ENCODE results near the gene NEDD1. TPM values are rescaled to one million over a fixed set of nuclear protein-coding genes. Genes with fewer than 3 reads are reported as not detected.
A peak's percentile ranks its signal among the peaks of the same experiment; 100 is the strongest.

The NEDD1 gene
- total RNA-seq, 1 experiment from 2014 or later: 143 TPM

DNA sequence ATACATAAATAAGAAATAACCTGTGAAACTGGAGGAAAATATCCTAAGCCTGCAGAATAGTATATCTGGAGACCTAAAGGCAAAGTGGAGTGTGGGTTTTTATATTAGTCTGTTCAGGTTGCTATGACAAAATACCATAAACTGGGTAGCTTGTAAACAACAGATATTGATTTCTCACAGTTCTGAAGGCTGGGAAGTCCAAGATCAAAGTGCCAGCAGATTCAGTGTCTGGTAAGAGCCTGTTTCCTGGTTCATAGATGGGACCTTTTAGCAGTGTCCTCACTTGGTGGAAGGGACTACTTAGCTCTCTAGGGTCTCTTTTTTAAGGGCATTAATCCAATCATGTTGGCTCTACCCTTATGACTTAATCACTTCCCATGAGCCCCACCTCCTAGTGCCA is 25.4 kb upstream of the NEDD1 start:
- DNase-seq (ENCODE audit: low read depth in 1 of 2, low spot score in 2 of 2): no peak
- H3K4me1 ChIP-seq (replicated peaks): peaks cover 74% of the 10 kb centered on the region
- peak overlapping the region; percentile 91; the same call in 1 of the 2 replicates for H3K27ac ChIP-seq
- H3K36me3 ChIP-seq: no peaks in the 10 kb centered on the region
- no peak overlapping the region for H3K4me3 ChIP-seq
- H3K27me3 ChIP-seq (replicated peaks): no peaks in the 10 kb centered on the region
- H3K9me3 ChIP-seq (replicated peaks): no peaks in the 10 kb centered on the region

- H3K27me3 ChIP-seq (replicated peaks): no peaks in the 10 kb centered on the region
- H3K27ac ChIP-seq: peak overlapping the region; percentile 56
- no peak overlapping the region for H3K4me3 ChIP-seq
- no peaks in the 10 kb centered on the region for H3K9me3 ChIP-seq (replicated peaks)
- H3K36me3 ChIP-seq: no peaks in the 10 kb centered on the region
- peak; percentile 30 to 48 for DNase-seq (ENCODE audit: low read depth in 1 of 2, low spot score in 2 of 2)
- H3K4me1 ChIP-seq (replicated peaks): peaks cover 78% of the 10 kb centered on the region
Observed at GRCh38 chr12:96882862-96883261, 24.2 kb upstream of the NEDD1 start.

DNA sequence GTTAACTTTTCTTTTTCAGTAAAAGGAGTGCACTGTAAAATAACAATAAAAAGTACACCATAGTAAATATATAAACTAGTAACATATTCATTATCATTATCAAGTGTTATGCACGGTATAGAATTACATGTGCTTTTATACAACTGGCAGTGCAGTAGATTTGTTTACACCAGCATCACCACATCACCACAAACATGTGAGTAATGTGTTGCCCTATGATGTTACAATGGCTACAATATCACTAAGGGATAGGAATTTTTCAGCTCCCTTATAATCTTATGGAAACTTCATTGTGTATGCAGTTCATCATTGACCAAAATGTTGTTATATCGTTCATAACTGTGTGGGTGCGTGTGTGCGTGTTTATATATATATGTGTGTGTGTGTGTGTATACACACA is 23.5 kb upstream of the NEDD1 start:
- no peaks in the 10 kb centered on the region for H3K27me3 ChIP-seq (replicated peaks)
- DNase-seq (ENCODE audit: low read depth in 1 of 2, low spot score in 2 of 2): peak in 1 of 2 experiments; percentile 60
- peak overlapping the region; percentile 56 for H3K27ac ChIP-seq
- H3K9me3 ChIP-seq (replicated peaks): no peaks in the 10 kb centered on the region
- H3K4me3 ChIP-seq: no peak overlapping the region
- peaks cover 75% of the 10 kb centered on the region for H3K4me1 ChIP-seq (replicated peaks)
- no peaks in the 10 kb centered on the region for H3K36me3 ChIP-seq

- H3K9me3 ChIP-seq (replicated peaks): no peaks in the 10 kb centered on the region
- DNase-seq (ENCODE audit: low read depth in 1 of 2, low spot score in 2 of 2): peak; percentile 86 to 93
Observed at GRCh38 chr12:96886998-96887677, 19.9 kb upstream of the NEDD1 start.

DNA sequence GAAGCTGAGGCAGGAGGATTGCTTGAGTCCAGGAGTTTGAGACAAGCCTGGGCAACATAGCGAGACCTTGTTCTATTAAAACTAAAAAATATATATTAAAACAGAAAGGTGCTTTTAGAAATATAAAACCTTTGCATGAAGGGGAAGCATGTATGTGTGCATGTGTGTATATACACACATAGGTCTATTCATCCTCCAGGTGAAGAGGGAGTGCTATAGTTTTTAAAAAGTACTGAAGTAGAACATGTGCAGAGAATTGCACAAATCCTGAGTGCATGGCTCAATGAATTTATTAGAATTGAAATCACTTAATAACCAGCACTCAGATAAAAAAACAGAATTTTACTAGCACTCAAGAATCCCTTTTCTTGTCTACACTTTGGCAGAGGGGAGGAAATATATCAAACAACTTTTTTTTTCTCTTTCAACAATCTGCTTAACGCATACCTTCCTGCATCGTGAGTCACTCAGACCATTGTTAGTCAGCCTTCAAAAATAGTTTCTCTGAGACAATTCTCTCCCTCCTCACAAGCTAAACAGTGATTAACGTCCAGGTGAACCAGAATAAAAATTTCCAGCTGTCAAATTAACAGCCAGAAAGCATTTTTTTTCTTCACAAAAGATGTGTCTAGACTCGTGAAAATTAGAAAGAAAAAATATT is 17.7 kb upstream of the NEDD1 start:
- peak in 1 of 2 experiments; percentile 65 for DNase-seq (ENCODE audit: low read depth in 1 of 2, low spot score in 2 of 2)
- H3K36me3 ChIP-seq: no peaks in the 10 kb centered on the region

More at GRCh38 chr12:96886998-96887677, 19.9 kb upstream of the NEDD1 start:
- Histone ChIP-seq H3K4me1 (replicated peaks) (peaks cover 68% of the 10 kb centered on the region), H3K27me3 (replicated peaks) (no peaks in the 10 kb centered on the region), H3K36me3 (no peaks in the 10 kb centered on the region), H3K4me3 (no peak overlapping the region), H3K27ac (peak overlapping the region; percentile 44)

DNA sequence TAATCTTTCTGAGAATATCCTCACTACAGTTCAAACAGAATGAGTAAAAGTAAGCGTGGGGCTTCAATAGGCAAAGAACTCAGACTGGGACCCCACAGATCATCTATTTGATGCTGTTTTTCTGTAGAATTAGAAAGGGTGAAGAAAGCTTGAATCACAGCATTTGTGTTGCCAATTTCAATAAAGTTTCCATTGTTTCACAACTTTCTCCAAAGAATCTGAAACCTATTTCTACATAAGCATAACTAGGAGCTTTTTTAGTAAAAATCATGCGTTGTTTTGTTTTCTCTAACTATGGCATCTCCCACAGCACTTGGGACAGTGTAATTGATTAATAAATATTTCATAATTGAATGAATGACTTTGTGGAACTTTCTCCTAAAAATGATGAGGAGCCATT is 16.7 kb upstream of the NEDD1 start:
- no peaks in the 10 kb centered on the region for H3K36me3 ChIP-seq
- no peaks in the 10 kb centered on the region for H3K27me3 ChIP-seq (replicated peaks)
- H3K4me1 ChIP-seq (replicated peaks): peaks cover 47% of the 10 kb centered on the region
- H3K4me3 ChIP-seq: no peak overlapping the region
- H3K27ac ChIP-seq: peak overlapping the region; percentile 40
- DNase-seq (ENCODE audit: low read depth in 1 of 2, low spot score in 2 of 2): no peak
- no peaks in the 10 kb centered on the region for H3K9me3 ChIP-seq (replicated peaks)

More for the DNA sequence above, 17.7 kb upstream of the NEDD1 start:
- no peak overlapping the region for H3K4me3 ChIP-seq
- no peaks in the 10 kb centered on the region for H3K27me3 ChIP-seq (replicated peaks)
- H3K27ac ChIP-seq: peak overlapping the region; percentile 40
- H3K4me1 ChIP-seq (replicated peaks): peaks cover 48% of the 10 kb centered on the region
- no peaks in the 10 kb centered on the region for H3K9me3 ChIP-seq (replicated peaks)

DNA sequence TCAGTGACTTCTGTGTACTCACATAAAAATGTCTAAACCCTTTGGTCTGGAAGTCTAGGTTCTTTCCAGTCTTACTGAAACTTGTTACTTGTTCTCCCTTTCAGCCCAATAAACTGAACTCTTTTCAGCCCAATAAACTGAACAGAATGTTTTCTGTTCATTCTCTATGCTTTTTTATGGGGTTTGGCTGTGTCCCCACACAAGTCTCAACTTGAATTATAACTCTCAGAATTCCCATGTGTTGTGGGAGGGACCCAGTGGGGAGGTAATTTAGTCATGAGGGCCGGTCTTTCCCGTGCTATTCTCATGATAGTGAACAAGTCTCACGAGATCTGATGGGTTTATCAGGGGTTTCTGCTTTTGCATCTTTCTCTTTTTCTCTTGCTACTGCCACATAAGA is 15.0 kb upstream of the NEDD1 start:
- H3K27me3 ChIP-seq (replicated peaks): no peaks in the 10 kb centered on the region
- no peak overlapping the region for H3K4me3 ChIP-seq
- H3K36me3 ChIP-seq: no peaks in the 10 kb centered on the region
- DNase-seq (ENCODE audit: low read depth in 1 of 2, low spot score in 2 of 2): no peak
- H3K4me1 ChIP-seq (replicated peaks): peaks cover 34% of the 10 kb centered on the region
- no peaks in the 10 kb centered on the region for H3K9me3 ChIP-seq (replicated peaks)
- no peak overlapping the region for H3K27ac ChIP-seq

DNA sequence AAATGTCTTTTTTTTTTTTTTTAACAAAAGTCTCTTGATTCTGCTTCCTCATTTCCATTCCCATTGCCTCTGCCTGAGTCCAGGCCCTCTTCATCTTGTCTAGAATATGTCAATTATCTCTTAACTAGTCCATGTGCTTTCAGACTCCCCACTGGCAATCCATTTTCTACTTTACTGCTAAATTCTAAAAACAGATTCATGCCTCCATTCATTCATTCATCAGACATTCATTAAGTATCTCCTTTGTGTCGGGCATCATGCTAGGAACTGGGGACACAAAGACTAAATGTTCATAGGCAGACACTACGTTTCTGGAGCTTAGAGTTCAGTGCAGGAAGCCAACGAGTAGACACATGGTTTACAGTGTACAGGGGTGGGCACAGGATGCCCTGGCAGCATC is 9.6 kb upstream of the NEDD1 start:
- Histone ChIP-seq H3K27ac (no peak overlapping the region), H3K27me3 (replicated peaks) (no peaks in the 10 kb centered on the region), H3K36me3 (no peaks in the 10 kb centered on the region), H3K4me1 (replicated peaks) (no peaks in the 10 kb centered on the region), H3K9me3 (replicated peaks) (no peaks in the 10 kb centered on the region), H3K4me3 (no peak overlapping the region)
- DNase-seq (ENCODE audit: low read depth in 1 of 2, low spot score in 2 of 2): no peak

DNA sequence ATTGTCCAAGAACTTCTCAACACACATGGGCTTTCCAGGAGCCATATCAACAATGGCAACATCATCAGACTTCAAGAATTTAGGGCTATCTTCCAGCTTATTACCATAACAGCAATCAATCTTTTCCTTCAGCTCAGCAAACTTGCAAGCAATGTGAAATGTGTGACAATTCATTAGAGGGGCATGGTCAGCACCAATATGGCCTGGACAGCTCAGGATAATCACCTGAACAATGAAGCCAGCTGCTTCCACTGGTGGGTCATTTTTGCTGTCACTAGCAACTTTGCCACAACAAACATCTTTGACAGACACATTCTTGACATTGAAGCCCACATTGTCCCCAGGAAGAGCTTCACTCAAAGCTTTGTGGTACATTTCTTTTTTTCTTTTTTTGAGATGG is 5.9 kb upstream of the NEDD1 start:
- H3K4me1 ChIP-seq (replicated peaks): peaks cover 2% of the 10 kb centered on the region
- no peaks in the 10 kb centered on the region for H3K27me3 ChIP-seq (replicated peaks)
- H3K9me3 ChIP-seq (replicated peaks): no peaks in the 10 kb centered on the region
- no peaks in the 10 kb centered on the region for H3K36me3 ChIP-seq
- no peak overlapping the region for H3K27ac ChIP-seq
- DNase-seq (ENCODE audit: low read depth in 1 of 2, low spot score in 2 of 2): no peak
- H3K4me3 ChIP-seq: no peak overlapping the region

DNA sequence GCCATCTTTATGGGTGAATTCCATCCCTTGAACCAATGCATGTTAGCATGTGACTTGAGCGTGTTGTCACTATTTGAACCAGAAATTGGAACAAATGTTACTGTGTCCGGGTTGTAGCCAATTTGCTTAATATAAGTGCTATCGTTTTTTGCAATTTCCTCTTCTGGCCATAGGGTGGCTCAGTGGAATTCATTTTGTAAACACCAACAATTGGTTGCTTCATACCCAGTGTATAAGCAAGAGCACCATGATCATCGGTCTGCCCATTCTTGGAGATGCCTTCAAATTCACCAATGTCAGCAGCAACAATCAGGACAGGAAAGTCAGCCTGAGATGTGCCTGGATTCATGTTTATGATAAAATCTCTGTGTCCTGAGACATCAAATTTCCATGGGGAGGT is 5.0 kb upstream of the NEDD1 start:
- Histone ChIP-seq H3K27ac (no peak overlapping the region), H3K36me3 (peaks cover 3% of the 10 kb centered on the region; the same call in 1 of the 2 replicates), H3K27me3 (replicated peaks) (no peaks in the 10 kb centered on the region), H3K9me3 (replicated peaks) (no peaks in the 10 kb centered on the region), H3K4me3 (no peak overlapping the region), H3K4me1 (replicated peaks) (peaks cover 7% of the 10 kb centered on the region)
- DNase-seq (ENCODE audit: low read depth in 1 of 2, low spot score in 2 of 2): no peak

DNA sequence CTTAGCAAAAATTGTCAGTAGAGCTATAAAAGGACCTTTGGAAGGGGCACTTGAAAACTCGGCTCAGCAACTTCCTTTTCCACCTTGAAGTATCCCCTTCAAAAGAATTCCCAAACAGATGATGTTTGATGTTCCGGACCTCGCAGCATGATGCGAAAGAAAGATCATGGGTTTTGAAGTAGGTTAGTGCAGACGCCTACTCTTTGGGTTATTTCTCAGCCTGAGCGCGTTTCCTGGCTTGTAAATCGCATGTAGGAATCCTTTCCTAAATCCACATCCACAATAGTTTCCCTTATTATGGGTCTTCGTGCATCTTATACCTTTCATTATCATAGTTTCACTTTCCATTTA is 584 bp upstream of the NEDD1 start:
- Histone ChIP-seq H3K9me3 (replicated peaks) (no peaks in the 10 kb centered on the region), H3K4me1 (replicated peaks) (peaks cover 35% of the 10 kb centered on the region), H3K36me3 (peaks cover 23% of the 10 kb centered on the region), H3K27me3 (replicated peaks) (no peaks in the 10 kb centered on the region), H3K4me3 (peak overlapping the region; percentile 87), H3K27ac (peak overlapping the region; percentile 96)
- no peak for DNase-seq (ENCODE audit: low read depth in 1 of 2, low spot score in 2 of 2)

DNA sequence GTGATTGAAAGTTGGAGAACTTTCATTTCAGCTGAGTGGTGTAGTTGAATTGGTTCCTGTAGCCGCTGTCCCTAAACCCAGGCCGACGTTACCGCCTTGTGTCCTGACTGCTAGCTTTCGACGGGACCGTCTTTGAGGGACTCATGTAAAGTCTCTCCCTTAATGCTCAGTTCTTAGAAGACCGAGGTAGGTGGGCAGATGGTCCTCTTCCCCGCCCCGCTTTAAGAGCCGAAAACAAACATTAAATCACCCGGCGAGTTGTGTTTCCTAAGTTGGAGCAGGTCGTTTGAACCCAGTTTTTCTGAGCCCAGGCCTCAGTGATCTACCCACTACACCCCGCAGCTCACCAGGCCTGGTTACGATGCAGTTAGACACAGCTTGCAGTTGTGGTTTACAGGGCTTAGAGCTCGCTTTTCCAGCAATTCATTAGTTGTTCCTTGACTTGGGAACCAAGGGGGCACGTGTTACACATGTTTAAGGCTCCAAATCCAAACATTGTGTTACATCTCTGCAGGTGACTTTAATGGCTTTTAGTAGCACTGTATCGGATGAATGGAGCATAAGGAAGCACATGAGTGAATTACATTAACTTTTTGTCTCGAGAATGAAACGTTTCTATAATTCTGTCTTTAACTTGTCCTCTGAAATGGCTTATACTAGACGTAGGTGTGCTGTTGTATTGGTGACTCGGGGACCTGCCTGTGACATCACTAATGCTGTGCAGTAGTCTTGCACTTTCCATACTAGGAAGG is 790 bp downstream of the NEDD1 start:
- peak in 1 of 2 experiments; percentile 58 for DNase-seq (ENCODE audit: low read depth in 1 of 2, low spot score in 2 of 2)
- H3K9me3 ChIP-seq (replicated peaks): no peaks in the 10 kb centered on the region

GRCh38 chr12:96908423-96908675 is 1.3 kb downstream of the NEDD1 start:
- H3K27me3 ChIP-seq (replicated peaks): no peaks in the 10 kb centered on the region
- DNase-seq (ENCODE audit: low read depth in 1 of 2, low spot score in 2 of 2): no peak
- no peak overlapping the region for H3K27ac ChIP-seq
- H3K9me3 ChIP-seq (replicated peaks): no peaks in the 10 kb centered on the region
- H3K36me3 ChIP-seq: peaks cover 27% of the 10 kb centered on the region
- peaks cover 35% of the 10 kb centered on the region for H3K4me1 ChIP-seq (replicated peaks)
- H3K4me3 ChIP-seq: peak overlapping the region; percentile 87

More for the DNA sequence above, 790 bp downstream of the NEDD1 start:
- Histone ChIP-seq H3K4me3 (peak overlapping the region; percentile 87), H3K27me3 (replicated peaks) (no peaks in the 10 kb centered on the region), H3K27ac (peak overlapping the region; percentile 96), H3K4me1 (replicated peaks) (peaks cover 35% of the 10 kb centered on the region), H3K36me3 (peaks cover 23% of the 10 kb centered on the region)

DNA sequence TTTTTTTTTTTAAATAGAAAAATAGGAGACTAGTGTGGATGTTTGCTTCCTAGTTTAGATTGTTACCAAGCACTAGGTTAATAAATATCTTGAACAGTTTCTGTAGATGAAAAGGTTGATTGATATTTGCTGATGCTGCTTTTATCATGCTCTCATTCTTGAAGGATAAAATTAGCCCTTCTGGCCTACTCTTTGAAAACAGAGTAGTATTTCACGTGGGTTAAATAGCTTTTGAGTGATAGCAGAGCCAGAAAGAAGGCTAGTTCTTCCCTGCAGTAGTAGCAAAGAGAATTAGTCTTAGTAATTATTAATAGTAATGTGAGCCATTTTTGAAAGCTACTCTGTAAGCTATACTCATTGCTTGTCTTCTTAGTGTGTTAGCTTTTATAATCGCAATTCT is 5.2 kb downstream of the NEDD1 start:
- H3K4me1 ChIP-seq (replicated peaks): peaks cover 28% of the 10 kb centered on the region

More for the DNA sequence above, 5.2 kb downstream of the NEDD1 start:
- H3K27ac ChIP-seq: no peak overlapping the region
- H3K27me3 ChIP-seq (replicated peaks): no peaks in the 10 kb centered on the region
- no peak overlapping the region for H3K4me3 ChIP-seq
- no peak for DNase-seq (ENCODE audit: low read depth in 1 of 2, low spot score in 2 of 2)
- no peaks in the 10 kb centered on the region for H3K9me3 ChIP-seq (replicated peaks)
- peaks cover 46% of the 10 kb centered on the region for H3K36me3 ChIP-seq

Measured in SJSA1 (cell line).